ENCODE results near the gene TRAF1.
A peak's percentile ranks its signal among the peaks of the same experiment; 100 is the strongest.
"Not testable (repeated sequence)": the region's sequence is repeated elsewhere in the genome, so short reads cannot be mapped to it uniquely, and the experiment has no call there.

The TRAF1 gene, protein sequence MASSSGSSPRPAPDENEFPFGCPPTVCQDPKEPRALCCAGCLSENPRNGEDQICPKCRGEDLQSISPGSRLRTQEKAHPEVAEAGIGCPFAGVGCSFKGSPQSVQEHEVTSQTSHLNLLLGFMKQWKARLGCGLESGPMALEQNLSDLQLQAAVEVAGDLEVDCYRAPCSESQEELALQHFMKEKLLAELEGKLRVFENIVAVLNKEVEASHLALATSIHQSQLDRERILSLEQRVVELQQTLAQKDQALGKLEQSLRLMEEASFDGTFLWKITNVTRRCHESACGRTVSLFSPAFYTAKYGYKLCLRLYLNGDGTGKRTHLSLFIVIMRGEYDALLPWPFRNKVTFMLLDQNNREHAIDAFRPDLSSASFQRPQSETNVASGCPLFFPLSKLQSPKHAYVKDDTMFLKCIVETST

DNA sequence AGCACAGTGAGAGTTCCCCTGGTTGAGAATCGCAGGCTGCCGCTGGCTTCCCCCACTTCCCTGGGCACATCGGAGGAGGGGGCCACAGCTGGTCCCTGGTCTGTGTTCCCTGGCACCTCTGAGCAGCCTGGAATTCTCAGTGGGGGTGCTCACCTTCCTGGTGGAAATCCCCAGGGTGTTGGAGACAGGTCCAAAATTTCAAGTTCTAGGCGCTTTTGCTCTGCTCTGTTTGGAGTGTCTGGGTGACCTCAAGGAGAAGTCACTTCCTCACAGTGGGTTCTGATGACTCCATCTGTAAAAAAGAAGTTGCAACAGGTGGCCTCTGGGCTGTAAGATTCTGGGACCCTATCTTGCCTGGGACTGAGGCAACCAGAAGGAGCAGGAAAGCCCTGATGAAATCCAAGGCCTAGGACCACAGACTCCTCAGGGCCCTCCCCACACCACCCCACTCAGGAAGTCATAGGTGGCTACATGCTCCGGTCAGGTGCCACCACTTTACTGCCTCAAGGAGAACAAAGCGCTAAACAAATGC lies at the start of gene TRAF1:
TSS of gene TRAF1 (minus strand) at position 400 of the 532 bp plus-strand sequence. CDS start 721 bp downstream, outside the sequence.
- peak; percentile 62 for DNase-seq (ENCODE audit: low spot score)

DNA sequence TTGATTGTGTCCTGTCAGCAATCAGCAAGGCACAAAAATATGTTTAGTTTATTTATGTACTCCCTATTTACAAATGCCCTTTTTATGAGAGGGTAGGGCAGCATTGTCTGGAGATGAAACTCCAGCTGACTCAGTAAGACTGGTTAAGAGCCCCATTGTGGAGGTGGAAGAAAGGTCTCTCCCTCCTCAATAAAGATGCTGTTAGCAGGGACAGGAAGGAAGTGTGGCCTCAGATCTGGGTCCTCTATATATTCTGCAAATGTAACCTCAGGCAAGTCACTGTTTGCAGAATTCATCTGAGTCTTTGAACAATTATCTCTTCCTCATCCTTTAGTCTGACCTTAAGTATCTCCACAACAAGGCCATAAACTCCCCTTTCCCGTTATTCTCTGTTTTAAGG lies 48.3 kb upstream of the TRAF1 start:
- no peak for DNase-seq (ENCODE audit: low spot score)

DNA sequence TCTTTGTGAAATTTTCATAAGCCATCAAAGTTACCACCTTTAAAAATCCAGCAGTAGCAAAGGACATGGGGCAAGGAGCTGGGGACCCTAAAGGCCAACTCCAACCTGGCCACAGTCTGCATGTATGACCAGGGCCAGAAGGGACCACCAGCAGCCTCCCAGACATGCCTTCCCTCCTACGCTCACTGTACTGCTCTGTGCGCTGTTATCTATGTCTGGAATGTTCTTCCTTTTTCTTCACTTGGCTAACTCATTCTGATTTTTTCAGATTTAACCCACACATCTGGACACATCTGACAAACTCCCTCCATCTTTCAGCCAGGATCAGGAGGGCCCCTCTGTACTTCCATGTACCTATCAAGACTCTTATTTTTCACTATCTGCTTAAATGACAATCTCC lies 47.6 kb upstream of the TRAF1 start:
- no peak for DNase-seq (ENCODE audit: low spot score)

DNA sequence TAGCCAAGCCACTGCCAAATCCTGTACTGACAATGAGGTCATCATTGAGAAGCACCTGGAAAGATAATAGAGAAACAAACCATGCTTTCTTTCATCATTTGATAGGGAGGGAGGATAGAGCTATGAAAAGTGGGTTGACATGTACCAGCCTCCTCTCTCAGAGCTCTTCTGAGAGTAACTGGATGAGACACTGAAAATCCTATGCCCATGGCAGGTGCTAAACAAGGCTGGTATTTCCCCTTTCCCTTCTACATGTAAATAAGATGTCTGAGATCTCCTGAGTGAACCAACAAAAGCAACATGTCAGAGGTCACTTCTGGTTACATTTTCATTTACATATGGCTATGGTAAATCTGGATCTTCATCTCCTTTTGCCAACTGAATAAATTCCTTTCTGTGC lies 45.3 kb upstream of the TRAF1 start:
- DNase-seq (ENCODE audit: low spot score): peak; percentile 10

DNA sequence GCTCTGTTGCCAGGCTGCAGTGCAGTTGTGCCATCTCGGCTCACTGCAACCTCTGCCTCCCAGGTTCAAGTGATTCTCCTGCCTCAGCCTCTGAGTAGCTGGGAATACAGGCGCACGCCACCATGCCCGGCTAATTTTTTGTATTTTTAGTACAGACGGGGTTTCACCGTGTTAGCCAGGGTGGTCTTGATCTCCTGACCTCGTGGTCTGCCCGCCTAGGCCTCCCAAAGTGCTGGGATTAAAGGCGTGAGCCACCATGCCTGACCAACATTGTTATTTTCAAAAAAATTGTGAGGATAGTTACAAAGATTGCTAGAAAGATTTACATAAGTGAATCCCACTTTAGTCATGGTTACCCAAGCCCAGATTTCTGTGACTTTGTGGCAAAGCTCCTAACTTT lies 44.9 kb upstream of the TRAF1 start:
- DNase-seq (ENCODE audit: low spot score): not testable (repeated sequence)

DNA sequence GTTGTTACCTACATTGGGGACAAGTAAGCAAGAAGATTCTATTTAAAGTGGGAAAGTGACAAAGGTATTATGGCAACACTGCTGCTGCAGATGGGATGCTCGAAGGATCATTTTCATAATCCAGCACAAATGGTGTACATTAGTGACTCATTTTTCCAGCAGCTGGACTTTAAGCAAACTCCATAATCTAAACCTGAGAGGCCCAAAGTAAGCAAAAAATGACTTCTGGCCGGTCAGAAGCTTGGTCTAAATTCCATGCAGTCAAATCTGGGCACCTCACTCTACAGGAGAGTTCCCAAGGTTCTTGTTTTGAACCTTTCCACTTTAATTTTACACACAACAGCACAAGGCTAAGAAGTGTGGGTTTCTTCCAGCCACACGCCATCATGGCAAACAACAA lies 43.6 kb upstream of the TRAF1 start:
- no peak for DNase-seq (ENCODE audit: low spot score)

DNA sequence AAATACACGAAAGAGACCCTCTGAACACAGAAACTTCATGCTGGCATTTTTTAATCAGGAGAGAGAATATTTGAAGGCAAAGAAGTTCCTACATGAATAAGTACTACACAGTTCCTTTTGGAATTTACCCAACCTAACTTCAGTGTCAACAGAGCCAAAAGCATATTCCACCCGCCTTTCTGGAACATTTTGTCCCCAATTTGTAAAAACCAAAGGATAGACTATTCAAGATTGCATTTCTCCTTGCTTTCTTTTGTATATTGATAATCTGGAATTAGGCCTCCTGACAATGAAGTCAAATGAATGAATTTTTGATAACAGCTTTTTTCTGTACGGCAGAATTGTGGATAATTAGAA lies 39.4 kb upstream of the TRAF1 start:
- DNase-seq (ENCODE audit: low spot score): no peak

DNA sequence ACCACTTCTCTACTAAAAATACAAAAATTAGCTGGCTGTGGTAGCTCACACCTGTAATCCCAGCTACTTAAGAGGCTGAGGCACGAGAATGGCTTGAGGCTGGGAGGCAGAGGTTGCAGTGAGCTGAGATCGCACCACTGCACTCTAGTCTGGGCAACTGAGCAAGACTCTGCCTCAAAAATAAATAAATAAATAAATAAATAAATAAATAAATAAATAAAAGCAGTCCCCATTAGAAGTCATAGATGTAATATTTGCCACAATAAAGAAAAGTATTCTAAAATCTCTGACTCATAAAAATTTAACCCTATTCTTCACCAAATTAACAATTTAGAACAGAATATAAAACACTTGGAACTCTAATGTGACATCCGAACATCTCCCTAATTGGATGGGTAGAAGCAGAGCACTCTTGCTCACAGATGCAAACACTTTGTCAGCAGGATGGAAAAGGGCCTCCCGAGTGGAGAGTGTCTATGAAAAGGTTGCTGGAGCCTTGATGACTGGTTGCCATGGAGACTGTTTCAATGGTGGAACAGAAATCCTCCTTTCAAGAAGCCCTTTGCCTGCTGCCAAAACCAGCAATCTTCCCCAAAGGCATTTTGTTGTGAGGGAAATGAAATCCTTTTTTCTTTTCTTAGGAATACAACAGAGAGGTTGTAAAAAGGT lies 38.9 kb upstream of the TRAF1 start:
- no peak for DNase-seq (ENCODE audit: low spot score)

DNA sequence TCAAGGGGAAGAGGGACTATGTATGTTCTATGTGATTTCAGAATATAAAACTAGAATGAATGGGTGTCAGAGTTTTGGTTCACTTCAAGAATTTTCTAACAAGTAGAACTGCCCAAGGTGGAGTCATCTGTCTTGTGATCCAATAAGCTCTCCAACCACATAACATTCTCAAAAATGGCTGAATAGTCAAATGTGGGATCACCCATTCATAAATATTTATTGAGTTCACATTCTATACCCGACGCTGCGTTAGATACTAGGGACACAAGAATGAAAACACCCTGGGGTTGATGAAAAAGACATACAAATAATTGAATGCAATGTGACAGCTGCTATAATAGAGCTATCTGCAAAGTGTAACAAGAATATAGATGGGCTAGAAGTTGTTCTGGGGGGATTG lies 35.3 kb upstream of the TRAF1 start:
- DNase-seq (ENCODE audit: low spot score): no peak

DNA sequence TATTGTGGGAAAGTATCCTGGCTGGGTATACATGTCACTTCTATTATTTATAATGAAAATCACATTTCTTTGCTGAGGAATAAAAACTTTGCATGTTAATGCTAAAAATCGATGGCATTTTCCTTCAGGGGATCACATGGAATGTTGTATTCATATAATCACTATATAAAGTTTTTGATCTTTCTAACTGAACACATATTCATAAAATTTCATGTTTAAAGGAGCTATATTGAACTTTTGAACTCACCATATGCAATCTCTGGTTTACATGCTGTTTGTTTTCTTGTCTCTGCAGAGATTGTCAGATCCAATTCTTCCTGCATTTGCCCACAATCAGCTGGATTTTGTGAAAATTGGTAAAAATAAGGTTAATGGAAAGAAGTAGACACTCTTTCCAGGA lies 33.4 kb upstream of the TRAF1 start:
- no peak for DNase-seq (ENCODE audit: low spot score)

DNA sequence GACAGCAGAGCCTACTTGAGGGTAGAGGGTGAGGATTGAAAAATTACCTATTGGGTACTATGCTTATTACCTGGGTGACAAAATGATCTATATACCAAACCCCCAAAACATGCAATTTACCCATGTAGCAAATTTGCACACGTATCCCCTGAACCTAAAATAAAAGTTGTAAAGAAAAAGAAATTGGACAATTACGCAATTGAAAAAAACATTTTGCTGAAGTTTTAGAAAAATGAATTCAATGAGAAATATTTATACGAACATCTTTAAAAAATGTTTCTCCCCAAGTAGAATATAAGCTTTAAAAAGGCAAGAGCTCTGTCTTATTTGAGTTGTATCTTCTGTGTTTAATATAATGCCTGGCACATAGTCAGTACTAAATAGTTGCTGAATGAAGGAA lies 30.3 kb upstream of the TRAF1 start:
- no peak for DNase-seq (ENCODE audit: low spot score)

DNA sequence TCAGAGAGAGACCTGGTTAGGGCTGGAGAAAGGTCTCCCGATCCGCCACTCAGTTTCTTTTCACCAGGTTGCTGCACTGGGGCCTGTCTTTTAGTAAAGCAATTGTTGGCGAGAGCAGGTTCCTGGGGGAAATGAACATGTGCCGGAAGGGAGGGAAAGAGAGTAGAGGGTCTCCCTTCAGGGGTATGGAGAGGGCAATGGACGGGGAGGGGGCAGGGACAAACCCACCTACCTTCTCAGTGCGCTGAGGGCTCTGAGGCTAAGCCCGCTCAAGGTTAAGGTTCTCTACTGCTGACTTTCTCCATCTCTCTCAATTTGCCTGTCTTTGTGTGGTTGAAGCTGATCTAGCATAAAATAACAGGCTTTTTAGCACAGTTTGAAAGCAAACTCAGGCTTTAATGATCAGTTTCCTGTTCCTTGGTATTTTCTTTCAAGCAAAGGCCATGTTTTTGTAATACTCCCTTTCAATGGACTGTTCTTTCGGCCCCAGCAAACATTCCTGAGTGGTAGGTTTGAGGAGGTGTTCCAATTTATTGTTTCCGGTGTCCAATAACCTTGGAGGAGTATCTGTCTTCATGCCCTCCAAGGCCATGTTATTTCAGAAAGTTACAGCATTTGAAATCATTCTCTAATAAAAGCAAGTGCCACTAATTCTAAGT lies 25.5 kb upstream of the TRAF1 start:
- no peak for DNase-seq (ENCODE audit: low spot score)

DNA sequence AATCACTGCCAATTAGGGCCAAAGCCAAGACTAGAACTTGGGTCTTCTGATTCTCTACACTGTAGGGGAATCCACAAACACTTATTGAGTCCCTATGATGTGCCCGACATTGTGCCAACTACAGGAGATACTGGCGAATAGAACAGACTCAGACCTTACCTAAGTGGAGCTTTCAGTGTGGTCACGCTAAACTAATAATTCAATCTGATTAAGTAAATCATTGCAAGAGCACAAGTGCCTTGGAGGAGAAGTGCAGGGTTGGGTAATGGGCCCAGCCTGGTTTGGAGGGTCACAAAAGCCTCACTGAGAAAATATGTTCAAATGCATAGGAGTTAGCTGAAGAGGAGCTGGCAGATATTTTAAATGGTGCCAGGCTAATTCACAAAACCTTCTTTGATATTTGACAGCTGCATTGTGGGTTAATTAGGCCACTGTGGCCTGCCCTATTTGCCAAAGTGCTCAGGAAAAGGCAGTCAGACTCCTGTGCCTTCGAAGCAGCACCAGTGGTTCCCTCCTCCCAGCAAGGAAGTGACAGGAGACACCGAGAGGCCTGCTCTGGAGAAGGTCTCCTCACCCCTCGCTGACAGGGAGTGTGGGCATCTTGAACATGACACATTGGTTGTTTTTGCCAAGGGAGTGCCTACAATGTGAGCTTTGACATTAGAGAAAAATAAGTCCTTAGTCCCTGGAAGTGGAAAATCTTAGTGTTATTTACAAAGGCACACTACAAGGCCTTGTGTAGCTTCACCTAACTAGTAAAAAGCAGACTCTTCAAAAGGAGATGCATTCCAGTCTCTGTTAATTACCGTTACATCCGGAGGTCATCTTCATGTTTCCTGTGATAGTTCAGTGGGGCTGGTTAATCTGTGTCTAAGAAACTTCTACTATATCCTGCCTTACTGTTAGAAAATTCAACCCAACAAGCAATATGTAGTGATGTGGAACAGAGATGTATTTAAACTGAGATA lies 24.1 kb upstream of the TRAF1 start:
- no peak for DNase-seq (ENCODE audit: low spot score)

DNA sequence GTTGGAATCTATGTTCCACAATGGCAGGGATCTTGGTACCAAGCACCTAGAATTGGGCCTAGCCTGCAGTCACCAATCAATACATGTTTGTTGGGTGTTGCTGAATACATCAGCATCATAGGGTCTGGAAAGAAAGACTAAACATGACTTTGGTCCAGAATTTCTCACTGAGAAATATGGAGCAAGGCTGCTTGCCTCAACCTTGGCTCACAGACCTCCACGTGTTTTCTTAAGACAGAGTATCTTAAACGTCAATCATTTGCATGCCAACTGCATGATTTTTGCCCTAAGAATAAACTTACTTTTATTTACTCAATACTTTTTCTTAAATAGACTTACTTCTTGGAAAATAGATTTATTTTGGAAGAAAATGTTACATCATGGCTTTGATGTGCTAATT lies 22.7 kb upstream of the TRAF1 start:
- DNase-seq (ENCODE audit: low spot score): no peak

DNA sequence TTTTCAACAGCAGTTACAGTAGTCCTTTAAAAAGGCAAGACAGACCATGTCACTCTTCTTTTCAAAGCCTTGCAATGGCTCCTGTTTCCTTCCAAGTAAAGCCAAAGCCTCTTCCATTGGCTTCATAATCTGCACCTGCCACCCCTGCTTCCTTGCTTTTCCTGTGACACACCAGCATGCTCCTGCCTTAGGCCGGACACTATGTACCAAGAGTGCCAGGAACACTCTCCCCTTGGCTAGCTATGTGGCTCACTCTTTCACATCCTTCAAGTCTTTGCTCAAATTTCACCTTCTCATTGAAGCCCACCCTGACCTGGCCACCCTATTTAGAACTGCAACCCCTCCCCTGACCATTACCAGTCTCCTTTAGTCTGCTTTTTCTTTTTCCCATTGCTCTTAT lies 22.2 kb upstream of the TRAF1 start:
- DNase-seq (ENCODE audit: low spot score): no peak

DNA sequence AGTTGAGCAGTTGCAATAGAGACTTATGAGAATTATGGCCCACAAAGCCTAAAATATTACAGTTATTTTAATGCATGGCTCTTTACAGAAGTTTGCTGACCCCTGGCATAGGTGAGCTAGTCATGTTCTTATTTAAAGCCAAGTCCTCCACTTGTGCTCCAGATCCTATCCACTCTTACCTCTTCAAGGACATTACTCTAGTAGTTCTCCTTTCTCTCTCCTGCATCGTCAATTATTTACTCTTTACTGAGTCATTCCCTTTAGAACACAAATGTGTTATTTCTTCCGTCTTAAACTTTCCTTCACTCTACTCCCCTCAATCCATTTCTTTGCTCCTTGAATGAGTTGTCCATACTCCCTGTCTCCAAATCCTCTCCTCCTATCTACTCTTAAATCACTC lies 20.6 kb upstream of the TRAF1 start:
- no peak for DNase-seq (ENCODE audit: low spot score)

DNA sequence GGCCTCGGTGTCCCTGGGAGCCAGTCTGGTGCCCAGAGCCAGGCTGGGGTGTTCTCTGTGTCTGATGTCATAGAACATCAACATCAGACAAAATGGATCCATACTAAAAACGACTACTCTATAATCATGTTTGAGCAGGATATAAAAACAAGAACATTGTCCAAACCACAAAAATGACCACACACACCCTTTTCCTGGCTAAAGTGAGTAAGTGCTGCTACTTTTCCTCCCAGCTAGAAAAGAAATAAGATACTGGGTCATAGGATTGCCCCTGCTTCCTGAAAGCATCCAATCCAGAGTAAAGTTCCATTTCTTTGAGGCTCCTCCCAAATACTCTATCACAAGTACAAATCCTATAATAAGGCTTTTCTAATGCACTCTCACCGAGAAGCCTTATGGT lies 19.7 kb upstream of the TRAF1 start:
- DNase-seq (ENCODE audit: low spot score): no peak

DNA sequence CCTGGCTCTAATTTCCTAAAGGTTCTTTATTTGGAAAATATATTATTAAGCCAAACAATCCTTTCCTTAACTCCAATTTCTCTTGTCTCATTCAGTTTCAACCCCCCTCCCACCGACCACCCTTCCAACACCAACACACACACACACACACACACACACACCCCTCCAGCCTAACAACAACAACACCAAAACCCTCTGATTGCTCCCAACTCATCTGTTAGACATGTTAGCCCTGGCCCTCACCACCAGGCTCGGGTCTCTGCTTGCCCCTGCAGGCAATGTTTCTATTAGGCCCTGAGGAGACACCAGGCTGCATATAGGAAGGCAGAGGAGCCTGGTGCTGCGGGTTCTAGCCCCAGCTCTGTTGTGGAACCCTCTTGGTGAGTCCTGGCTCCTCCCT lies 18.4 kb upstream of the TRAF1 start:
- no peak for DNase-seq (ENCODE audit: low spot score)

DNA sequence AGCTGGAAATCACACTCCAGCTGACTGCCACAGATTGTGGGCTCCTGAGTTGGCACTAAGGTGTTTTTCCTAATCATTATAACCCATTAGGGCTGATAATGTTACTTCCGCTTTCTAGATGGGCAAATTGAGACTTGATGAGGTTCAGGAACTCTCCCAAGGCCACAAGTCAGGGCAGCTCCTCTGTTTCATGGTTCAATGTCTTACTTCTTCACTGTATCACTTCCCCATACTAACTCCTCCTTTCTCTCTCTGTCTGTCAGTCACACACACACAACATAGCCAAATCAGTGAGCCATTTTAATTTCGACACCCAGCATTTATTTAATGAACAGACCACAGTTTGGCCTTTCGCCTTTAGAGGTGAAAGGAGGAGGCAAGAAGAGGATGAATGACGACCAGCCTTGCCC lies 17.8 kb upstream of the TRAF1 start:
- peak; percentile 85 for DNase-seq (ENCODE audit: low spot score)

DNA sequence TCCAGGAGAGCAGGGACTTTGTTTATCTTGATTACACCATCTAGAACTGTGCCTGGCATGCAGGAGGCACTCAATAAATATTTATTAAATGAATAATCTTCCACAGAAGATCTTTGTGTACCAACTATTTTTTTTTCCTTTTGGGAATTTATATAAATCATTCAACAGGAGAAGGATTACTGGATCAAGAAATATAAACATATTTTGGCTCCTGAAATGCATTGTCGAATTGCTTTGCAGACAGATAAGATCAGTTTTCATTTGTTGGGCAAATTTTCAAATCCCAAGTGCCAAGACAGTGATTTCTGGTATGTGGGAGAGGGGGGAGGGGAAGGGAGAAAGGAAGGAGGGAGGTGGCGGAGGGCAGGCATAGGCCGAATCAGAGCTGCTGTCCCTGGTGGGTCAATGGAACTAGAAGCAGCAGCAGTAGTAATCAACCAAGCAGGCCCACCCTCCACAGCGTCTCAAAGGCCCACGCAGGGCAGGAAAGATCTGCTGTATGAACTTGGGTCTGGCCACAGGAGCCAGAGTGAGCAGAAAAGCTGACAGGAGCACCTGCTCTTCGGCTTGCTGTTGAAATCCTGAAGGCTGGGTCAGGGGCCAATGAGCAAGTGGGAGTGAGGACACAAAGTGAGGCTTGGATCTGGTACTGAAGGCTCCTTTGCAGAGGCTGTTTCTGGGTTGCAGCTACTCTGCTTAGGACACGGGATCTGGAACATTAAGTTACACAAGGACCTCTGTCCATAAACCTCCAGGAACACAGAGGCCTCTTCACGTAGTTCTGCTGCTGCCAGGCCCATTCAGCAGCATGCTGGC lies 15.8 kb upstream of the TRAF1 start:
- DNase-seq (ENCODE audit: low spot score): no peak
